Uterus (tissue), 4 donors: Measurements from ENCODE around the gene USP32. TPM values are rescaled to one million over a fixed set of nuclear protein-coding genes. Genes with fewer than 3 reads are reported as not detected.

Experiments used
- DNase-seq, 2 donors: peaks; one replicate each; pipeline ENCODE4 v3.0.0-alpha.2; 2019 to 2020
- H3K27ac ChIP-seq, 2 donors: fragments of 200-600 bp; sonication (generic); 1 replicate in 1 of 2; 2 replicates in 1 of 2; pipeline ENCODE4 v1.5.1; 2016 to 2018
- H3K27me3 ChIP-seq, 2 donors: fragments of 200-600 bp; sonication (generic); one replicate each; pipeline ENCODE4 v1.5.1; 2018 to 2019; ENCODE audit warnings: control low read depth in 1 of 2
- H3K36me3 ChIP-seq, 2 donors: fragments of 200-600 bp; sonication (generic); one replicate each; pipeline ENCODE4 v1.5.1; 2019; ENCODE audit warnings: control low read depth in 1 of 2
- H3K4me1 ChIP-seq, 2 donors: fragments of 200-600 bp; sonication (generic); one replicate each; pipeline ENCODE4 v1.5.1; 2018 to 2019; ENCODE audit warnings: control low read depth in 1 of 2
- H3K4me3 ChIP-seq, 2 donors: fragments of 200-600 bp; sonication (generic); 1 replicate in 1 of 2; 2 replicates in 1 of 2; pipeline ENCODE4 v1.5.1; 2018 to 2019; ENCODE audit warnings: mild to moderate bottlenecking in 1 of 2
- H3K9me3 ChIP-seq, 2 donors: fragments of 200-600 bp; sonication (generic); one replicate each; pipeline ENCODE4 v1.5.1; 2019; ENCODE audit warnings: control low read depth in 1 of 2
- POLR2A ChIP-seq, 2 donors: fragments of 450-650 bp; IDR thresholded peaks; one replicate each; pipeline ENCODE4 v1.6.1; 2016; ENCODE audit warnings: antibody characterized with exemption in 2 of 2, mild to moderate bottlenecking in 1 of 2, moderate library complexity in 1 of 2
- intact Hi-C: fragments of 100-400 bp; cut with DNase I; formaldehyde crosslinking; loops from one replicate; pipeline ENCODE4 v1.15.1; 2023; ENCODE audit warnings: low total_unique reads
- total RNA-seq, 4 donors: library from RNA; depleted of rRNA in 3 of 4; stranded (reverse); fragments of >200 nt in 3 of 4; gene quantifications; one replicate each; pipeline versions ENCODE4 v1.1.0 to v1.2.4, GENCODE V29; 2014 to 2023
- TF ChIP-seq, protein P1 (sequence below), 4 experiments: fragments of 200-600 bp in 2 of 4; fragments of 450-650 bp in 2 of 4; sonication (generic) in 2 of 4; IDR thresholded peaks; one replicate each; pipeline ENCODE4 v1.5.1; 2016 to 2019; ENCODE audit warnings: antibody characterized with exemption in 4 of 4, mild to moderate bottlenecking in 2 of 4, moderate library complexity in 1 of 4
- donor health status: DM: yes; HTN: yes; CAD: no.

Gene USP32
- total RNA-seq, 4 donors from 2014 or later, result 28.4 to 54.1 (median 43.1) TPM

GRCh38 chr17:60353773-60354172 is 38.2 kb downstream of the USP32 start:
- H3K27me3 ChIP-seq, result no peaks in the 10 kb centered on the region

GRCh38 chr17:60352569-60352968 is 39.4 kb downstream of the USP32 start:
- Histone ChIP-seq H3K4me3 (no peak overlapping the region), H3K4me1 (no peaks in the 10 kb centered on the region), H3K9me3 (no peaks in the 10 kb centered on the region), H3K36me3 (no peaks in the 10 kb centered on the region), H3K27ac (no peak overlapping the region), H3K27me3 (no peaks in the 10 kb centered on the region)
- no peak for TF ChIP-seq POLR2A (IDR thresholded peaks at IDR 0.05)
- TF ChIP-seq, protein P1, sequence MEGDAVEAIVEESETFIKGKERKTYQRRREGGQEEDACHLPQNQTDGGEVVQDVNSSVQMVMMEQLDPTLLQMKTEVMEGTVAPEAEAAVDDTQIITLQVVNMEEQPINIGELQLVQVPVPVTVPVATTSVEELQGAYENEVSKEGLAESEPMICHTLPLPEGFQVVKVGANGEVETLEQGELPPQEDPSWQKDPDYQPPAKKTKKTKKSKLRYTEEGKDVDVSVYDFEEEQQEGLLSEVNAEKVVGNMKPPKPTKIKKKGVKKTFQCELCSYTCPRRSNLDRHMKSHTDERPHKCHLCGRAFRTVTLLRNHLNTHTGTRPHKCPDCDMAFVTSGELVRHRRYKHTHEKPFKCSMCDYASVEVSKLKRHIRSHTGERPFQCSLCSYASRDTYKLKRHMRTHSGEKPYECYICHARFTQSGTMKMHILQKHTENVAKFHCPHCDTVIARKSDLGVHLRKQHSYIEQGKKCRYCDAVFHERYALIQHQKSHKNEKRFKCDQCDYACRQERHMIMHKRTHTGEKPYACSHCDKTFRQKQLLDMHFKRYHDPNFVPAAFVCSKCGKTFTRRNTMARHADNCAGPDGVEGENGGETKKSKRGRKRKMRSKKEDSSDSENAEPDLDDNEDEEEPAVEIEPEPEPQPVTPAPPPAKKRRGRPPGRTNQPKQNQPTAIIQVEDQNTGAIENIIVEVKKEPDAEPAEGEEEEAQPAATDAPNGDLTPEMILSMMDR (IDR thresholded peaks at IDR 0.05), result no peak
- DNase-seq, result no peak
- intact Hi-C loops, result no loop called here

More at GRCh38 chr17:60353773-60354172, 38.2 kb downstream of the USP32 start:
- Histone ChIP-seq H3K9me3 (no peaks in the 10 kb centered on the region), H3K4me1 (no peaks in the 10 kb centered on the region), H3K27ac (no peak overlapping the region), H3K4me3 (no peak overlapping the region), H3K36me3 (no peaks in the 10 kb centered on the region)
- intact Hi-C loops, result no loop called here
- TF ChIP-seq, protein P1 (IDR thresholded peaks at IDR 0.05), result no peak
- TF ChIP-seq POLR2A (IDR thresholded peaks at IDR 0.05), result no peak
- no peak for DNase-seq

DNA sequence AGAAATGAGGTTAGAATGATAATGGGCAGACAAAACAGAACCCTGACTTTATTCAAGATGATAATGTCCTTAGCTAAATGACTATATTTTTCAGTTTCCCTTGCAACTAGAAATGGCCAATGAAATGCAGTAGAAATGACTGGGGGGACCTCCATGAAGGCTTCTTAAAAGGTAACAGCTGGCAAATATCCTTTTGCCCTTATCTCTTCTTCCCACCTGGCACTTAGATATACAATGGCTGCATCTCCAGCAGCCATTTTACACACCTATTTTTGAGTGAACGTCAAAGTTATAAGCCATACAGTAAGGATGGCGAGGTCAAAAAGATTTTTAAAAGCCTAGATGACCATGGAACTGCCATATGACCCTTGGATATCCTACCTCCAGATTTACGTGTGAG is 39.9 kb downstream of the USP32 start:
- no peaks in the 10 kb centered on the region for H3K4me1 ChIP-seq
- intact Hi-C loops, result no loop called here

DNA sequence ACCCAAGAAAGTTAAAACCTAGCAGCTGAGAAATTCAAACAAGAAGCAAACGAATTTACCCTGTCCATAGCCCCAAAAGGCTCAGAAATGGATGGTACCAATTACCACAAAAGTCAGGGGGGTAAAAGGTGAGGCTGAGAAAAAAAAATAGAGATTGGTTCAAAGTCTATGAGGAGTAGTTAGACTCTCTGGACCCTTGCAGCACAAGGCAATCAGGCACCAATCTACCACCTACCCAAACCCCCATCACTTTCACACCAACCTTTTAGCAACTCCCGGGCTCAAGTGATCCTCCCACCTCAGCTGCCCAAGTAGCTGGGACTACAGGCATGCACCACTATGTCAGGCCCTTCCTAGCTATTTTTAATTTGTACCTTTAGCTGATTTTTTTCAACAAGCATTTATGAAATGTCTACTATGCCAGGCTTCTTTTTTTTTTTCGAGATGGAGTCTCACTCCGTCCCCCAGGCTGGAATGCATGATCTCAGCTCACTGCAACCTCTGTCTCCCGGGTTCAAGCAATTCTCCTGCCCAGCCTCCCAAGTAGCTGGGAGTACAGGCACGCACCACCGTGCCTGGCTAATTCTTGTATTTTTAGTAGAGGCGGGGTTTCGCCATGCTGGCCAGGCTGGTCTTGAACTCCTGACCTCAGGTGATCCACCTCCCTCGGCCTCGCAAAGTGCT is 40.8 kb downstream of the USP32 start:
- H3K4me1 ChIP-seq, result no peaks in the 10 kb centered on the region
- no peaks in the 10 kb centered on the region for H3K27me3 ChIP-seq
- no peak overlapping the region for H3K27ac ChIP-seq
- no peak overlapping the region for H3K4me3 ChIP-seq
- H3K9me3 ChIP-seq, result no peaks in the 10 kb centered on the region
- H3K36me3 ChIP-seq, result no peaks in the 10 kb centered on the region
- intact Hi-C loops, result no loop called here
- no peak for DNase-seq
- no peak for TF ChIP-seq POLR2A (IDR thresholded peaks at IDR 0.05)
- TF ChIP-seq, protein P1 (IDR thresholded peaks at IDR 0.05), result no peak

More for the DNA sequence above, 39.9 kb downstream of the USP32 start:
- Histone ChIP-seq H3K9me3 (no peaks in the 10 kb centered on the region), H3K36me3 (no peaks in the 10 kb centered on the region), H3K27ac (no peak overlapping the region), H3K4me3 (no peak overlapping the region), H3K27me3 (no peaks in the 10 kb centered on the region)
- no peak for DNase-seq
- TF ChIP-seq, protein P1 (IDR thresholded peaks at IDR 0.05), result no peak
- TF ChIP-seq POLR2A (IDR thresholded peaks at IDR 0.05), result no peak

DNA sequence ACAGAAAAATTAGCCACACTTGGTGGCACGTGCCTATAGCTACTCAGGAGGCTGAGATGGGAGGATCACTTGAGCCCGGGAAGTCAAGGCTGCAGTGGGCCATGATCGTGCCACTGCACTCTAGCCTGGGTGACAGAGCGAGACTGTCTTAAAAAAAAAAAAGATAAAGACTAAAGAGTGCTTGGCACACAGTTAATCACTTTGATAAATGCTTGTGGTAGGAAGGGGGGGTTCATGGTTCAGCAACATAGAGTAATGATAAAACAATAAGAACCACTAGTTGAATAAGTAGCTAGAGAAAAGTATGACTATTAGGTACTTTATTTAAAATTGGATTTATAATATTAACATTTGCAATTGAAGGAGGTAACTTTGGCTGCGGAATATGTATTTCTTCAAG is 43.3 kb downstream of the USP32 start:
- Histone ChIP-seq H3K4me3 (no peak overlapping the region), H3K4me1 (no peaks in the 10 kb centered on the region), H3K27me3 (no peaks in the 10 kb centered on the region), H3K36me3 (no peaks in the 10 kb centered on the region), H3K9me3 (no peaks in the 10 kb centered on the region), H3K27ac (no peak overlapping the region)
- intact Hi-C loops, result no loop called here
- DNase-seq, result no peak
- no peak for TF ChIP-seq POLR2A (IDR thresholded peaks at IDR 0.05)
- TF ChIP-seq, protein P1 (IDR thresholded peaks at IDR 0.05), result no peak
